HG03064 (cell line): Measurements from ENCODE around the gene UBN1.
"Not testable (repeated sequence)": the region's sequence is repeated elsewhere in the genome, so short reads cannot be mapped to it uniquely, and the experiment has no call there.

Source experiments
- ATAC-seq: cut with Tn5 transposase; IDR thresholded peaks from one replicate; pipeline ENCODE4 v1.9.1; 2021; ENCODE audit warnings: low read depth; ENCODE audit not compliant: unreplicated experiment

The UBN1 gene

GRCh38 chr16:4883501-4883900 is 36.2 kb downstream of the UBN1 start:
- no peak for ATAC-seq

DNA sequence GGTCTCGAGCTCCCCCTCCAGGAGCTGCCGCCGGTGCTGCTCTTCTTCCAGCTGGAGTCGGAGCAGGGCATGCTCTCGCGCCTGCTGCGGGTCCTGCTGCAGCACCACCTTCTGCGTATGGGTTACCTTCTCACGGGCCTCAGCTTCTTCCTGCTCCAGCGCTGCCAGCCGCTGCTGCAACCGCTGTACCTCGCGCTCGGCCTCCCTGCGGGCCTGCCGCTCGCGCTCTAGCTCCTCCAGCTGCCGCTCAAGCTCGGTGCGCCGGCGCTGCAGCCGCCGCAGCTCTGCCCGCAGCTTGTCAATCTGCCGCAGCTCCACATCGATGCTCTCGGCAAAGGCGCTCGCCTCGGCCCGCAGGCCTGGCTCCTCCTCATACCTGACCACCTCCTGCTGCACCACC is 36.9 kb downstream of the UBN1 start:
- no peak for ATAC-seq

GRCh38 chr16:4884972-4885874 is 37.9 kb downstream of the UBN1 start:
- ATAC-seq: no peak

DNA sequence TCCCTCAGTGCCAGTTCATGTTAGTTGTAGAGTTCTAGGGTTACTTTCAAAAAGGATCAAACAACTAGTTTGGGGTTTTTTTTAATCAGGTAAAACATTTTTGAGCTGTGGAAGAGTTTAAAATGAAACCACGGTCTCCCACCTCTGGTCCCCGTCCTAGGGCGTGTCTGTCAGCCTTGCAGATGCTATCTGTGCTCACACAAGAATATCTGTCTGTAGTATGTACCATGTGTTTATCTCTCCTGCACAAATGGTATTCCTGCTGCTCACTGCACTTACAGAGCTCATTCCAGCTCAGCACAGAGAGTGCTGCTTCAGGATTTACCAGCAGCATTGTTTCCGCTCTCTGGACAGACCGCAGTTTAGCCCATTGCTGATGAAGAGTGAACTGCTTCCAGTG is 38.9 kb downstream of the UBN1 start:
- ATAC-seq: no peak

DNA sequence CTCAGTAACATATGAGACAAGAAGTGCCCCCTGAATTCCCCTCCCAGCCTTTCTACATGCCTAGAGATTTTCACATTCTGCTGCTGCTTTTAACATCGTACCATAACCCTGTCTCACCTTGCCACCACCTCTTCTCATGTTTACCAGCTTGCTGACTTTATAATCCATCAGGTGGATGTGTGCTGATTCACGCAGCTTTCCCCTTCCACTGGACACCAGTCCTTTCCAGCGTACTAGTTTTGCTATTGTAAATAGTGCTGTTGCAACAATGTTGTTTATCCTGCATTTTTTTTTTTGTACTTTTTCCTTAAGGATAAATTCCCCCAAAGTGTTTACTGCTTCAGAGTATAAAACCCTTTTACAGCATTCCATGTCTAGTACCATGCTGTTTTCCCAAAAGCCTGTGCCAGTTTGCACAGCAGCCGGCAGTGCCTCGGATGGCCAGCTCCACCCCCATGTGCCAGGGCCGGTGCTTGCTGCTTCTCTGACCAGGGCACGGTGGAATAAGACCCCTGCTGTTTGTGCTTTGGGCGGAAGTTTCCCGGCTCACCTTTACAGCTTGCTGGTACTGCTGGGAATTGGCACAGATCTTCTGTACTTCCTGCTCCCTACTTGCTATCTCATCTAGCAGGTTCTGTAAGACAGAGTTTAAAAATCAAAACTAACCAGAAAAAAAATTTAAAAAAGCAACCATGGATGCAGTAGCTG is 41.3 kb downstream of the UBN1 start:
- no peak for ATAC-seq

- ATAC-seq: no peak
Observed at GRCh38 chr16:4890026-4890425, 42.7 kb downstream of the UBN1 start.

DNA sequence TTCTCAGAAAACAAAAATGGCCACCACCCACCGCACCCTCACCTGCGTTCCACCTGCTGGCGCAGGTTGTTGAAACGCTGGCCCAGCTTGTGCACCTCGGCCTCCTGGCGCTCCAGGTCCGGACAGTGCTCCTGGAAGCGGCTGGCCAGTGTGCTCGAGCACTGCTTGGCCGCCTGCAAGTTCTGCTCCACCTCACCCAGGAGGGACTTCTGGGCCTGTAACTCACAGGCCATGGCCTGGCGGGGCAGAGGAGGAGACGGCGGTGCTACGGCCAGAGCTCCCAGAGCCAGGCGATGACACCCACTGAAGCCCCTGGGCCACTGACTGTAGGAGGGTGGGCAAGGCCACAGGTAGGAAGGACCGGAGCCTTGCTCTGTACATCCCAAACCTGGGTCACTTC is 43.4 kb downstream of the UBN1 start:
- no peak for ATAC-seq

DNA sequence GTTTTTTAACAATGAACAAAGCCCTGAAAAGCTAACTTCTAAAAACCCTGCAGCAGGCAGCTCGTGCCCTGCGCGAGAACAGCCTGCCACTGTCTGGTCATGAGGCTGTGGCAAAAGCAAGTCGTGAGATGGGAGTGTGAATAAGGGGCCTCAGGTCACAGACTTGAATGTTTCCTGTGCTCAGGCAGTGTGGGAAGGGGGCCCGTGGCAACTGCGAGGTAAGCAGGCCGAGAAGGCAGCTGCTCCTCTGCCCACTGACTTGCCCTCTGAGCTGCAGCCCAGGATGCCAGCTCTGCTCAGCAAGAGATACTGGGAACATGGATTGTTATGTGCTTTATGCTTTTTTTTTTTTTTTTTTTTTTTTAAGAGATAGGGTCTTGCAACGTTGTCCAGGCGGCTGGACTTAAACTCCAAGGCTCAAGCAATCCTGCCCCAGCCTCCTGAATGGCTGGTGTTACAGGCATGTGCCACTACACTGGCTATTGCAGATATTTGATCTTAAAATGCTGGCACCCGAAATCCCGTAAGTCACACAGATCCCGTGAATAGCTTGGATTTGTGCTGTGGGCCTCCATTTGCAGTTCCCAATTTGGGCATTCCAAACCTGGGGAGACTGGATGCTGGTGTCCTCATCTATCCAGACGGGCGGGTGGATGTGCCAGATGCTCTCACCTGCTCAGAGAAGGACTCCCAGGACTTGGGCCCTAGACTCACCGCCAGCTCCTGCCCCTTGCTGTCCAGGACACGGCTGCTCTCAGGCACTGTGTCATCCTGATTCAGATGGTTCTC is 44.0 kb downstream of the UBN1 start:
- ATAC-seq: no peak

- no peak for ATAC-seq
Observed at GRCh38 chr16:4891886-4892216, 44.6 kb downstream of the UBN1 start.

DNA sequence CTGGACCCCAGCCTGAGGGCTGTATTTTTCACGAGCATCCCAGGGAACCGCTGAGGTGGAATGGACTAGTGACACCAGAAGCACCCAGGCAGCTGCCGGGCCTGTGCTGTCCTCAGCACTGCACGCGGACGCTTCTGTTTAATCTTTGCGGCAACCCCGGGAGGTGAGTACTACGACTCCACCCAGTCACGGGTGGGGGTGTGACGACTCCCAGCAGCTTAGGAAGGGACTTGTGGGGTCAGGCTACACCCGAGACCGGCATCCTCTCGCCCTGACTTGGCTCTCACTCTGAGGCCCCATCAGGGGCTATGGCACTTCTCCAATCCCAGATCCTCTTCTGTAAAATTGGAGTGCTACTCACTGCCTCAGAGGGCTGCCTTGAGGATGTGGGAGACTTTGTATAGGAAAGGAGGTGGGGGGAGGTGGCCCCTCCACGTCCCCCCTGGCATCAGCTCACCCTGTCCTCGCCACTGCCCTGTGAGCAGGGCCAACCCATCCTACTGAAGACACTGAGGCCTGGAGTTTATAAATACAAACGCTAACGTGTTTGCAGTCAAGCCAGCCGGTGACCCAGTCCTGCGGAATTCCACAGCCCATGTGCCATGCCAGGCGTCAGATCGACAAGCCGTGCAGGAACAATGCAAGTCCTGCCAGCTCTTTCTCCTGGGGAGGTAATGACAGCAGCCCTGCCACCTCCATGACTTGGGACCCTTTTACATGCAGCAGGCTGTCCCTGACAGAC is 45.3 kb downstream of the UBN1 start:
- no peak for ATAC-seq

GRCh38 chr16:4893103-4893862 is 46.0 kb downstream of the UBN1 start:
- no peak for ATAC-seq

- no peak for ATAC-seq
Observed at GRCh38 chr16:4894276-4895150, 47.2 kb downstream of the UBN1 start.

- no peak for ATAC-seq
Observed at GRCh38 chr16:4895366-4895765, 48.1 kb downstream of the UBN1 start.

- not testable (repeated sequence) for ATAC-seq
Observed at GRCh38 chr16:4896761-4897160, 49.5 kb downstream of the UBN1 start.

DNA sequence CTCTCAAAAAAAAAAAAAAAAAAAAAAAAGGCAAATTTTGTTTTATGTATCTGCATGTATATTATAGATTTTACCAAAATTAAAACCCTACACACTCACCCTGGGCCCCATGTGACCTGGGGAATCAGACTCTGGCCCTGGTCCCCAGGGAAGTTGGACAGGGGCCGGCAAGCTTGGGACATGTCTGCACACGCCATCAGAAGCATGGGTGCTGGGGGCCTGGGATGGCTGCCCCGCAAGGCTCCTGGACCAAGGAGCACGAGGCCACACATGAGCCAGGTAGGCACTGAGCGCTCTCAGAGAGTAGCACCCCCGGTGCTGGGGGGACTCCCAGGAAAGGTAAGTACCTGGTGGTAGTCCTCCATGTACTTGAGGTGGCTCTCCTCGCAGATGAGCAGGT is 50.0 kb downstream of the UBN1 start:
- ATAC-seq: no peak

- no peak for ATAC-seq
Observed at GRCh38 chr16:4898811-4899473, 51.7 kb downstream of the UBN1 start.

DNA sequence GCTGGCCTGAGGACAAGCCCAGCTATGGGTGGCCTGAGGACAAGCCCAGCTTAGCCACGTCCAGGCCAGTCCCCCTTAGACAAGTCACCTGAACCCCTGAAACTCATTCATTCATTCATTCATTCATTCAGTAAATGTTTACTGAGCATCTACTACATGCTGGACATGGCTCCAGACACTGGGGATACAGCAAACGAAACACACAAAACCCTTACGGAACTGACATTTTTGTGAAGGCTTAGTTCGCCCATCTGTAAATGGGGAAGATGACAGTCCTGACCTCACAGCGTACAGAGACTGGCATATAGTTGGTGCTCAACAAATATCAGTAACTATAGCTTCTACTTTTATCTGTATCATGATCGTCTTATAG is 52.2 kb downstream of the UBN1 start:
- ATAC-seq: no peak

GRCh38 chr16:4900036-4900435 is 52.8 kb downstream of the UBN1 start:
- no peak for ATAC-seq
